Upper lobe of right lung (tissue), 1 donor: ENCODE measurements around the gene ALPK3. TPM values are rescaled to one million over a fixed set of nuclear protein-coding genes. Genes with fewer than 3 reads are reported as not detected.

ENCODE experiments used
- ATAC-seq: fragments of 200-7000 bp; cut with Tn5 transposase; one replicate; pipeline ENCODE4 v1.9.1; 2020; ENCODE audit warnings: mild to moderate bottlenecking, moderate library complexity
- DNase-seq: peaks from one replicate; pipeline ENCODE4 v3.0.0-alpha.2; 2020
- H3K27ac ChIP-seq: fragments of 200-600 bp; one replicate; pipeline ENCODE4 v1.8.0; 2022
- H3K27me3 ChIP-seq: fragments of 200-600 bp; one replicate; pipeline ENCODE4 v1.8.0; 2022; ENCODE audit warnings: mild to moderate bottlenecking
- H3K36me3 ChIP-seq: fragments of 200-600 bp; one replicate; pipeline ENCODE4 v1.8.0; 2022
- H3K4me1 ChIP-seq: fragments of 200-600 bp; one replicate; pipeline ENCODE4 v1.8.0; 2022
- H3K4me3 ChIP-seq: fragments of 200-600 bp; one replicate; pipeline ENCODE4 v1.8.0; 2022; ENCODE audit warnings: mild to moderate bottlenecking
- H3K9me3 ChIP-seq: fragments of 200-600 bp; one replicate; pipeline ENCODE4 v1.8.0; 2022
- CTCF ChIP-seq: fragments of 200-600 bp; IDR thresholded peaks from one replicate; pipeline ENCODE4 v1.8.0; 2022; ENCODE audit warnings: antibody characterized with exemption
- intact Hi-C: fragments of 100-400 bp; cut with DNase I; formaldehyde crosslinking; loops from one replicate; pipeline ENCODE4 v1.11.0; 2022
- total RNA-seq: library from RNA; stranded (reverse); fragmentation: NEBNext Ultra II Directional; extraction: Animal tissue kit (Norgen Biotek cat#: 25700); gene quantifications from one replicate; pipeline ENCODE4 v1.2.1, GENCODE V29; 2021
- donor health status: DM: no; HTN: yes; CAD: no; lungs with severe emphysema.

Gene ALPK3
- total RNA-seq, 1 donor from 2014 or later, result 21.0 TPM

GRCh38 chr15:84790676-84791075 is 26.5 kb upstream of the ALPK3 start:
- Histone ChIP-seq H3K27me3 (no peaks in the 10 kb centered on the region), H3K4me1 (peaks cover 14% of the 10 kb centered on the region), H3K4me3 (no peak overlapping the region), H3K9me3 (no peaks in the 10 kb centered on the region), H3K27ac (no peak overlapping the region), H3K36me3 (peaks cover 61% of the 10 kb centered on the region)
- TF ChIP-seq CTCF, result no peak
- intact Hi-C loops, result no loop called here
- ATAC-seq (no peak), DNase-seq (no peak)

- intact Hi-C loops, result no loop called here
- Histone ChIP-seq H3K9me3 (no peaks in the 10 kb centered on the region), H3K36me3 (peaks cover 56% of the 10 kb centered on the region), H3K27me3 (no peaks in the 10 kb centered on the region), H3K4me3 (no peak overlapping the region), H3K27ac (no peak overlapping the region), H3K4me1 (peaks cover 14% of the 10 kb centered on the region)
- no peak for DNase-seq
- no peak for TF ChIP-seq CTCF
- ATAC-seq, result no peak
These were observed 25.4 kb upstream of the ALPK3 start for GRCh38 chr15:84791763-84792162.

GRCh38 chr15:84793431-84794161 is 23.6 kb upstream of the ALPK3 start:
- Histone ChIP-seq H3K4me1 (peaks cover 2% of the 10 kb centered on the region), H3K27ac (no peak overlapping the region), H3K4me3 (no peak overlapping the region), H3K9me3 (no peaks in the 10 kb centered on the region), H3K36me3 (peaks cover 71% of the 10 kb centered on the region), H3K27me3 (no peaks in the 10 kb centered on the region)
- ATAC-seq (no peak), DNase-seq (no peak)
- no peak for TF ChIP-seq CTCF
- intact Hi-C loops, result no loop called here

- intact Hi-C loops, result no loop called here
- DNase-seq, result no peak
- ATAC-seq, result no peak
- no peak for TF ChIP-seq CTCF
- no peak overlapping the region for H3K4me3 ChIP-seq
- H3K27me3 ChIP-seq, result no peaks in the 10 kb centered on the region
- H3K4me1 ChIP-seq, result no peaks in the 10 kb centered on the region
- H3K36me3 ChIP-seq, result peaks cover 76% of the 10 kb centered on the region
- no peak overlapping the region for H3K27ac ChIP-seq
- H3K9me3 ChIP-seq, result no peaks in the 10 kb centered on the region
These were observed 23.0 kb upstream of the ALPK3 start for GRCh38 chr15:84794162-84794547.

- no peaks in the 10 kb centered on the region for H3K9me3 ChIP-seq
- intact Hi-C loops, result no loop called here
- no peaks in the 10 kb centered on the region for H3K4me1 ChIP-seq
These were observed 22.0 kb upstream of the ALPK3 start for GRCh38 chr15:84795186-84795585.

More at GRCh38 chr15:84795186-84795585, 22.0 kb upstream of the ALPK3 start:
- H3K36me3 ChIP-seq, result peaks cover 87% of the 10 kb centered on the region
- H3K4me3 ChIP-seq, result no peak overlapping the region
- no peak for TF ChIP-seq CTCF
- no peak overlapping the region for H3K27ac ChIP-seq
- no peaks in the 10 kb centered on the region for H3K27me3 ChIP-seq
- ATAC-seq, result no peak
- no peak for DNase-seq
